Endothelial cell of umbilical vein (primary cell): ENCODE measurements around the gene ZMIZ1. TPM values are rescaled to one million over a fixed set of nuclear protein-coding genes. Genes with fewer than 3 reads are reported as not detected.

Experiments used
- BruUV-seq: library from RNA; stranded (reverse); fragments of 400-500 nt; replicated peaks from 2 replicates; lab custom pipeline; 2021; lab: Mats Ljungman, UMichigan
- CTCF ChIA-PET: fragments of 300-600, 350-600 bp; sonication (Branson Sonifier 250); formaldehyde crosslinking; loops from one replicate; lab custom pipeline; 2021; ENCODE audit warnings: antibody characterized with exemption, inconsistent platforms; lab: Charles Lee
- POLR2A ChIA-PET: fragments of 300-600, 350-600 bp; sonication (Branson Sonifier 250); formaldehyde crosslinking; loops from one replicate; lab custom pipeline; 2021; ENCODE audit warnings: antibody characterized with exemption, inconsistent platforms; lab: Charles Lee
- DNase-seq: peaks from one replicate; pipeline ENCODE4 v3.0.0-alpha.2; 2011; ENCODE audit warnings: low read depth, low spot score
- FAIRE-seq: peaks from 2 replicates; lab custom pipeline; 2011; peaks lifted over from hg19 to GRCh38; lab: Jason Lieb, UNC
- H2AFZ ChIP-seq: 2 replicates; pipeline ENCODE4 v1.6.0; 2012; ENCODE audit warnings: low read depth, low read length, control low read depth, inconsistent platforms
- H3K27ac ChIP-seq: 2 replicates; pipeline ENCODE4 v1.5.1; 2011; ENCODE audit warnings: low read depth, mild to moderate bottlenecking, control low read depth, low read length, moderate library complexity; ENCODE audit not compliant: insufficient read depth
- H3K27me3 ChIP-seq, 2 experiments: 2 replicates each; pipeline versions ENCODE4 v1.6.0 to v1.6.1; 2011; ENCODE audit warnings: low read length in 2 of 2, mixed read lengths in 1 of 2; ENCODE audit not compliant: control insufficient read depth in 2 of 2, insufficient read depth in 2 of 2
- H3K36me3 ChIP-seq, 2 experiments: 2 replicates in 1 of 2; 3 replicates in 1 of 2; pipeline ENCODE4 v1.5.1; 2011; ENCODE audit warnings: low read length in 2 of 2, mild to moderate bottlenecking in 1 of 2, moderate library complexity in 1 of 2; ENCODE audit not compliant: control insufficient read depth in 2 of 2, insufficient read depth in 2 of 2; ENCODE audit errors: extremely low read depth in 1 of 2
- H3K4me1 ChIP-seq: 3 replicates; pipeline ENCODE4 v1.5.1; 2011; ENCODE audit warnings: mild to moderate bottlenecking, low read length; ENCODE audit not compliant: control insufficient read depth, insufficient read depth; ENCODE audit errors: extremely low read depth
- H3K4me2 ChIP-seq: 2 replicates; pipeline ENCODE4 v1.6.1; 2011; ENCODE audit warnings: low read length, control low read depth, mixed read lengths; ENCODE audit not compliant: insufficient read depth
- H3K4me3 ChIP-seq, 3 experiments: fragments of 200-600 bp in 1 of 3; sonication (generic), shearing (Covaris generic) in 1 of 3; replicated peaks in 1 of 3; 2 replicates each; pipeline ENCODE4 v1.5.1; 2011 to 2016; ENCODE audit warnings: control low read depth in 3 of 3, low read length in 3 of 3, mild to moderate bottlenecking in 2 of 3, inconsistent platforms in 1 of 3, low read depth in 1 of 3, moderate library complexity in 1 of 3; ENCODE audit not compliant: insufficient read depth in 1 of 3
- H3K79me2 ChIP-seq: 2 replicates; pipeline ENCODE4 v1.6.0; 2012; ENCODE audit warnings: low read length, inconsistent platforms; ENCODE audit not compliant: control insufficient read depth, insufficient read depth
- H3K9ac ChIP-seq: replicated peaks from 2 replicates; pipeline ENCODE3; 2011; ENCODE audit warnings: low read length, control low read depth; ENCODE audit not compliant: insufficient read depth; ENCODE audit errors: extremely low read depth
- H3K9me1 ChIP-seq: replicated peaks from 3 replicates; pipeline ENCODE4 v1.6.0; 2011; ENCODE audit warnings: mild to moderate bottlenecking, low read length; ENCODE audit not compliant: control insufficient read depth, insufficient read depth; ENCODE audit errors: extremely low read depth
- H3K9me3 ChIP-seq: replicated peaks from 2 replicates; pipeline ENCODE4 v1.5.1; 2012; ENCODE audit warnings: low read length, inconsistent platforms; ENCODE audit not compliant: control insufficient read depth, insufficient read depth
- H4K20me1 ChIP-seq: replicated peaks from 2 replicates; pipeline ENCODE3; 2011; ENCODE audit warnings: mild to moderate bottlenecking, low read length; ENCODE audit not compliant: control insufficient read depth, insufficient read depth; ENCODE audit errors: extremely low read depth
- EZH2 ChIP-seq: IDR thresholded peaks from 2 replicates; pipeline ENCODE4 v1.6.1; 2012; ENCODE audit warnings: borderline replicate concordance, low read depth, mild to moderate bottlenecking, moderate library complexity, low read length, inconsistent platforms; ENCODE audit not compliant: severe bottlenecking
- FOS ChIP-seq: IDR thresholded peaks from 2 replicates; pipeline ENCODE4 v1.6.1; 2011; ENCODE audit warnings: mild to moderate bottlenecking, low read length, moderate library complexity, borderline replicate concordance; ENCODE audit not compliant: insufficient read depth
- GATA2 ChIP-seq: IDR thresholded peaks from 2 replicates; pipeline ENCODE4 v1.7.0; 2011; ENCODE audit warnings: low read depth, mild to moderate bottlenecking, moderate library complexity, mixed read lengths, low read length; ENCODE audit not compliant: insufficient read length, insufficient read depth
- JUN ChIP-seq: IDR thresholded peaks from 2 replicates; pipeline ENCODE4 v1.6.1; 2011; ENCODE audit warnings: borderline replicate concordance, low read depth; ENCODE audit not compliant: insufficient read length, insufficient read depth
- MAX ChIP-seq: IDR thresholded peaks from 2 replicates; pipeline ENCODE4 v1.6.1; 2011; ENCODE audit not compliant: insufficient read depth, insufficient read length
- MYC ChIP-seq: IDR thresholded peaks from one replicate; pipeline ENCODE4 v1.6.1; 2011; ENCODE audit warnings: mild to moderate bottlenecking, low read depth, low read length
- POLR2A ChIP-seq: IDR thresholded peaks from 2 replicates; pipeline ENCODE4 v1.6.1; 2012; ENCODE audit warnings: low read depth, mild to moderate bottlenecking, control low read depth, low read length
- POLR2AphosphoS5 ChIP-seq: IDR thresholded peaks from 2 replicates; pipeline ENCODE4 v1.6.1; 2012; ENCODE audit warnings: low read depth, mild to moderate bottlenecking, control low read depth, low read length, moderate library complexity; ENCODE audit not compliant: insufficient read depth
- dilution Hi-C: fragments of 300-500 bp; cut with MboI; formaldehyde crosslinking; loops from one replicate; pipeline ENCODE4 v1.15.0; 2019; ENCODE audit warnings: low sequenced_read_pairs; ENCODE audit not compliant: extremely low pct_ligation_motif_present
- intact Hi-C: fragments of 100-400 bp; cut with micrococcal nuclease; formaldehyde crosslinking; loops from one replicate; pipeline ENCODE4 v1.10.0; 2022
- polyA plus RNA-seq, 4 experiments: library from polyadenylated mRNA; depleted of rRNA in 3 of 4; stranded (reverse) in 3 of 4; unstranded in 1 of 4; fragments of >200 nt; gene quantifications; 2 replicates each; pipeline versions ENCODE4 v1.2.1 to v1.2.3, GENCODE V29; 2011 to 2012; ENCODE audit warnings: missing spikeins in 1 of 4
- total RNA-seq: library from RNA; stranded (reverse); gene quantifications from 2 replicates; pipeline ENCODE4 v1.2.3, GENCODE V29; 2021
- TF ChIP-seq, protein P1 (sequence below), 2 donors: IDR thresholded peaks; 1 replicate in 1 of 2; 2 replicates in 1 of 2; pipeline ENCODE4 v1.5.1; 2011; ENCODE audit warnings: low read length in 2 of 2, mild to moderate bottlenecking in 2 of 2, moderate library complexity in 2 of 2, control low read depth in 1 of 2, inconsistent platforms in 1 of 2, low read depth in 1 of 2; ENCODE audit not compliant: insufficient read depth in 1 of 2; ENCODE audit errors: extremely low read depth in 1 of 2

The ZMIZ1 gene
- total and polyA plus RNA-seq, 2 donors (not counting 3 experiments of a cell fraction or from before 2014, with no cell fraction given) = 12.5 to 46.7 TPM

DNA sequence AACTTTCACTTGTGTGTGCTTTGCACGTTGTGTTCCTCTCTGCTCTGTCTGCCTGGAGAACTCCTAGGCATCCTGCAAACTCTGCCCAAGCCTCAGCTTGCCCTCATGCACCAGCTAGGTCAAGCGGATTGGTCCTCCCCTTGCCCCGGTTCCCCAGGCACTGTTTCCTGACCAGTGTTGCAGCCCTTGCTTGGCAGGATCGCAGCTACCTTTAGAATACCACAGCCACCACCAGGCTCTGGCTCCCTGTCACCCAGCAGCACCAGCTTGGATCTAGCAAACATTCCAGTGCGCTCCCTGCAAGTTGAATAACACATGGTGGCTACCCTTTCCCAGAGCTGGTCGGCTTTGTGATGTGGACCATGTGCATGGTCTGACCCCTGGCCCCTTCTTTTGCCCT lies 19.0 kb downstream of the ZMIZ1 start:
- no peaks in the 10 kb centered on the region for H3K9me1 ChIP-seq
- DNase-seq (no peak), FAIRE-seq (no peak)
- peaks cover 89% of the 10 kb centered on the region for H3K79me2 ChIP-seq
- no TSS peak for BruUV-seq
- ChIA-PET POLR2A (no interaction called here), CTCF (no interaction called here)
- dilution Hi-C loops (no loop called here), intact Hi-C loops (no loop called here)
- no peak overlapping the region for H3K4me2 ChIP-seq
- H3K9ac ChIP-seq = no peak overlapping the region
- H3K4me1 ChIP-seq = peaks cover 22% of the 10 kb centered on the region
- no peaks in the 10 kb centered on the region for H3K27me3 ChIP-seq
- no peak for TF ChIP-seq GATA2
- TF ChIP-seq POLR2A = no peak
- no peak for TF ChIP-seq FOS
- TF ChIP-seq MAX = no peak
- no peak for TF ChIP-seq EZH2
- no peak for TF ChIP-seq MYC
- TF ChIP-seq, protein P1, sequence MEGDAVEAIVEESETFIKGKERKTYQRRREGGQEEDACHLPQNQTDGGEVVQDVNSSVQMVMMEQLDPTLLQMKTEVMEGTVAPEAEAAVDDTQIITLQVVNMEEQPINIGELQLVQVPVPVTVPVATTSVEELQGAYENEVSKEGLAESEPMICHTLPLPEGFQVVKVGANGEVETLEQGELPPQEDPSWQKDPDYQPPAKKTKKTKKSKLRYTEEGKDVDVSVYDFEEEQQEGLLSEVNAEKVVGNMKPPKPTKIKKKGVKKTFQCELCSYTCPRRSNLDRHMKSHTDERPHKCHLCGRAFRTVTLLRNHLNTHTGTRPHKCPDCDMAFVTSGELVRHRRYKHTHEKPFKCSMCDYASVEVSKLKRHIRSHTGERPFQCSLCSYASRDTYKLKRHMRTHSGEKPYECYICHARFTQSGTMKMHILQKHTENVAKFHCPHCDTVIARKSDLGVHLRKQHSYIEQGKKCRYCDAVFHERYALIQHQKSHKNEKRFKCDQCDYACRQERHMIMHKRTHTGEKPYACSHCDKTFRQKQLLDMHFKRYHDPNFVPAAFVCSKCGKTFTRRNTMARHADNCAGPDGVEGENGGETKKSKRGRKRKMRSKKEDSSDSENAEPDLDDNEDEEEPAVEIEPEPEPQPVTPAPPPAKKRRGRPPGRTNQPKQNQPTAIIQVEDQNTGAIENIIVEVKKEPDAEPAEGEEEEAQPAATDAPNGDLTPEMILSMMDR (IDR thresholded peaks at IDR 0.05; ENCODE audit: extremely low read depth in 1 of 2, insufficient read depth in 1 of 2, low read depth in 1 of 2, low read length in 2 of 2) = no peak
- no peak for TF ChIP-seq POLR2AphosphoS5
- no peak for TF ChIP-seq JUN
- H3K9me3 ChIP-seq = no peaks in the 10 kb centered on the region
- no peak overlapping the region for H3K27ac ChIP-seq
- H3K36me3 ChIP-seq = no peaks in the 10 kb centered on the region
- H2AFZ ChIP-seq = no peak overlapping the region
- no peaks in the 10 kb centered on the region for H4K20me1 ChIP-seq
- no peak overlapping the region for H3K4me3 ChIP-seq
